Effector memory CD4-positive, alpha-beta T cell (primary cell): ENCODE measurements around the gene HIBADH.

Experiments used
- DNase-seq, 3 donors: peaks; one replicate each; pipeline ENCODE4 v3.0.0-alpha.2; 2020
- H3K27ac ChIP-seq: 2 replicates; pipeline ENCODE4 v1.7.0; 2013; ENCODE audit warnings: mild to moderate bottlenecking, low read length, moderate library complexity; ENCODE audit not compliant: insufficient read depth, poor library complexity, severe bottlenecking
- H3K27me3 ChIP-seq: replicated peaks from 2 replicates; pipeline ENCODE4 v1.7.0; 2013; ENCODE audit warnings: mild to moderate bottlenecking, low read length; ENCODE audit not compliant: insufficient read depth, control insufficient read depth, poor library complexity, severe bottlenecking
- H3K36me3 ChIP-seq: 2 replicates; pipeline ENCODE4 v1.7.0; 2013; ENCODE audit warnings: mild to moderate bottlenecking, low read length, moderate library complexity; ENCODE audit not compliant: control insufficient read depth, insufficient read depth
- H3K4me1 ChIP-seq: 2 replicates; pipeline ENCODE4 v1.7.0; 2013; ENCODE audit warnings: low read length, mild to moderate bottlenecking; ENCODE audit not compliant: control insufficient read depth, insufficient read depth, poor library complexity, severe bottlenecking
- H3K4me3 ChIP-seq: 2 replicates; pipeline ENCODE4 v1.7.0; 2013; ENCODE audit warnings: low read length, low read depth, mild to moderate bottlenecking; ENCODE audit not compliant: insufficient read depth, poor library complexity, severe bottlenecking
- H3K9me3 ChIP-seq: 2 replicates; pipeline ENCODE4 v1.7.0; 2013; ENCODE audit warnings: mild to moderate bottlenecking, low read length, moderate library complexity; ENCODE audit not compliant: control insufficient read depth

Gene HIBADH

GRCh38 chr7:27547401-27547800, 115.3 kb downstream of the HIBADH start:
- H3K36me3 ChIP-seq, result no peaks in the 10 kb centered on the region
- H3K4me1 ChIP-seq, result no peaks in the 10 kb centered on the region
- no peaks in the 10 kb centered on the region for H3K27me3 ChIP-seq
- no peak overlapping the region for H3K4me3 ChIP-seq
- H3K27ac ChIP-seq, result no peak overlapping the region
- DNase-seq, result no peak
- H3K9me3 ChIP-seq, result no peaks in the 10 kb centered on the region

- DNase-seq, result no peak
- no peaks in the 10 kb centered on the region for H3K4me1 ChIP-seq
- H3K27me3 ChIP-seq, result no peaks in the 10 kb centered on the region
- H3K4me3 ChIP-seq, result no peak overlapping the region
- H3K27ac ChIP-seq, result no peak overlapping the region
- no peaks in the 10 kb centered on the region for H3K9me3 ChIP-seq
- H3K36me3 ChIP-seq, result peaks cover 1% of the 10 kb centered on the region
Measured at GRCh38 chr7:27546610-27547009, 116.1 kb downstream of the HIBADH start.

GRCh38 chr7:27535795-27536194, 126.9 kb downstream of the HIBADH start:
- no peaks in the 10 kb centered on the region for H3K27me3 ChIP-seq
- no peak overlapping the region for H3K4me3 ChIP-seq
- H3K36me3 ChIP-seq, result peaks cover 4% of the 10 kb centered on the region
- no peak overlapping the region for H3K27ac ChIP-seq
- no peaks in the 10 kb centered on the region for H3K9me3 ChIP-seq
- no peaks in the 10 kb centered on the region for H3K4me1 ChIP-seq
- no peak for DNase-seq

GRCh38 chr7:27533652-27534081, 129.0 kb downstream of the HIBADH start:
- H3K4me3 ChIP-seq, result no peak overlapping the region
- H3K36me3 ChIP-seq, result peaks cover 13% of the 10 kb centered on the region
- no peaks in the 10 kb centered on the region for H3K9me3 ChIP-seq
- no peak overlapping the region for H3K27ac ChIP-seq
- H3K4me1 ChIP-seq, result no peaks in the 10 kb centered on the region
- no peak for DNase-seq
- no peaks in the 10 kb centered on the region for H3K27me3 ChIP-seq

- Histone ChIP-seq H3K4me1 (no peaks in the 10 kb centered on the region), H3K27ac (no peak overlapping the region), H3K36me3 (peaks cover 13% of the 10 kb centered on the region), H3K9me3 (no peaks in the 10 kb centered on the region), H3K27me3 (no peaks in the 10 kb centered on the region), H3K4me3 (no peak overlapping the region)
- no peak for DNase-seq
Measured at GRCh38 chr7:27532314-27532713, 130.4 kb downstream of the HIBADH start.

- Histone ChIP-seq H3K36me3 (peaks cover 13% of the 10 kb centered on the region), H3K4me1 (no peaks in the 10 kb centered on the region), H3K9me3 (no peaks in the 10 kb centered on the region), H3K4me3 (no peak overlapping the region), H3K27me3 (no peaks in the 10 kb centered on the region), H3K27ac (no peak overlapping the region)
- DNase-seq, result no peak
Measured at GRCh38 chr7:27527348-27527714, 135.4 kb downstream of the HIBADH start.

GRCh38 chr7:27526611-27527347, 135.9 kb downstream of the HIBADH start:
- H3K27ac ChIP-seq, result no peak overlapping the region
- H3K9me3 ChIP-seq, result no peaks in the 10 kb centered on the region
- no peak for DNase-seq
- H3K27me3 ChIP-seq, result no peaks in the 10 kb centered on the region
- peaks cover 13% of the 10 kb centered on the region for H3K36me3 ChIP-seq
- H3K4me1 ChIP-seq, result no peaks in the 10 kb centered on the region
- no peak overlapping the region for H3K4me3 ChIP-seq

GRCh38 chr7:27526131-27526530, 136.6 kb downstream of the HIBADH start:
- no peaks in the 10 kb centered on the region for H3K9me3 ChIP-seq

GRCh38 chr7:27523321-27523720, 139.4 kb downstream of the HIBADH start:
- no peaks in the 10 kb centered on the region for H3K27me3 ChIP-seq
- H3K27ac ChIP-seq, result no peak overlapping the region
- H3K4me3 ChIP-seq, result no peak overlapping the region
- DNase-seq, result no peak
- H3K4me1 ChIP-seq, result no peaks in the 10 kb centered on the region
- no peaks in the 10 kb centered on the region for H3K36me3 ChIP-seq
- H3K9me3 ChIP-seq, result no peaks in the 10 kb centered on the region

More at GRCh38 chr7:27526131-27526530, 136.6 kb downstream of the HIBADH start:
- no peaks in the 10 kb centered on the region for H3K27me3 ChIP-seq
- no peak overlapping the region for H3K4me3 ChIP-seq
- H3K27ac ChIP-seq, result no peak overlapping the region
- DNase-seq, result no peak
- no peaks in the 10 kb centered on the region for H3K4me1 ChIP-seq
- H3K36me3 ChIP-seq, result peaks cover 13% of the 10 kb centered on the region

GRCh38 chr7:27522566-27522965, 140.1 kb downstream of the HIBADH start:
- H3K36me3 ChIP-seq, result no peaks in the 10 kb centered on the region
- DNase-seq, result no peak
- H3K27me3 ChIP-seq, result no peaks in the 10 kb centered on the region
- H3K4me1 ChIP-seq, result no peaks in the 10 kb centered on the region
- H3K27ac ChIP-seq, result no peak overlapping the region
- H3K9me3 ChIP-seq, result no peaks in the 10 kb centered on the region
- no peak overlapping the region for H3K4me3 ChIP-seq
